B cell (primary cell): ENCODE measurements around the gene TECTA. TPM values are rescaled to one million over a fixed set of nuclear protein-coding genes. Genes with fewer than 3 reads are reported as not detected.
"Not testable (repeated sequence)": the region's sequence is repeated elsewhere in the genome, so short reads cannot be mapped to it uniquely, and the experiment has no call there.

ENCODE experiments used
- ATAC-seq: fragments of 200-7000 bp; cut with Tn5 transposase; one replicate; pipeline ENCODE4 v1.10.0; 2021; ENCODE audit warnings: low read depth, mild to moderate bottlenecking, moderate number of reproducible peaks, moderate library complexity
- CTCF ChIA-PET: fragments of 350-600 bp; sonication (Branson Sonifier 250); formaldehyde crosslinking; loops from one replicate; lab custom pipeline; 2021; ENCODE audit warnings: antibody characterized with exemption, inconsistent platforms; lab: Charles Lee
- POLR2A ChIA-PET: fragments of 350-600 bp; sonication (Branson Sonifier 250); formaldehyde crosslinking; loops from one replicate; lab custom pipeline; 2021; ENCODE audit warnings: antibody characterized with exemption; lab: Charles Lee
- DNase-seq: peaks from one replicate; pipeline ENCODE4 v3.0.0; 2013
- H2AFZ ChIP-seq: 2 replicates; pipeline ENCODE4 v1.6.1; 2012; ENCODE audit warnings: mild to moderate bottlenecking, low read depth, low read length; ENCODE audit not compliant: insufficient read depth, poor library complexity, severe bottlenecking
- H3K27ac ChIP-seq, 2 donors: 1 replicate in 1 of 2; 2 replicates in 1 of 2; pipeline ENCODE4 v1.5.1; 2012 to 2013; ENCODE audit warnings: low read length in 2 of 2, mild to moderate bottlenecking in 2 of 2, moderate library complexity in 1 of 2
- H3K27me3 ChIP-seq, 4 experiments: fragments of 200-600 bp in 1 of 4; sonication (generic) in 1 of 4; replicated peaks in 1 of 4; 1 replicate in 2 of 4; 2 replicates in 2 of 4; pipeline versions ENCODE4 v1.6.1 to v1.7.0; 2013 to 2016; ENCODE audit warnings: low read length in 3 of 4, mild to moderate bottlenecking in 2 of 4, mixed read lengths in 1 of 4, moderate library complexity in 1 of 4; ENCODE audit not compliant: insufficient read depth in 4 of 4, control insufficient read depth in 3 of 4; ENCODE audit errors: control extremely low read depth in 1 of 4
- H3K36me3 ChIP-seq, 2 experiments: replicated peaks in 1 of 2; 1 replicate in 1 of 2; 2 replicates in 1 of 2; pipeline versions ENCODE4 v1.6.1 to v1.7.1; 2013; ENCODE audit warnings: low read length in 1 of 2; ENCODE audit not compliant: insufficient read depth in 2 of 2, control insufficient read depth in 1 of 2; ENCODE audit errors: control extremely low read depth in 1 of 2, extremely low read depth in 1 of 2
- H3K4me1 ChIP-seq, 2 donors: fragments of 200-600 bp in 1 of 2; sonication (generic) in 1 of 2; 1 replicate in 1 of 2; 2 replicates in 1 of 2; pipeline versions ENCODE4 v1.5.1 to v1.6.1; 2013 to 2017; ENCODE audit warnings: low read length in 2 of 2; ENCODE audit not compliant: control insufficient read depth in 2 of 2, insufficient read depth in 2 of 2
- H3K4me2 ChIP-seq: replicated peaks from 2 replicates; pipeline ENCODE3; 2012; ENCODE audit warnings: mild to moderate bottlenecking, low read depth, low read length; ENCODE audit not compliant: poor library complexity, severe bottlenecking
- H3K4me3 ChIP-seq, 5 experiments: fragments of 200-600 bp in 1 of 5; sonication (generic) in 1 of 5; 1 replicate in 3 of 5; 2 replicates in 2 of 5; pipeline versions ENCODE4 v1.5.1 to v1.7.0; 2011 to 2016; ENCODE audit warnings: low read length in 4 of 5, mild to moderate bottlenecking in 4 of 5, low read depth in 2 of 5, control low read depth in 1 of 5, moderate library complexity in 1 of 5; ENCODE audit not compliant: insufficient read depth in 1 of 5; ENCODE audit errors: control extremely low read depth in 1 of 5, extremely low read depth in 1 of 5
- H3K79me2 ChIP-seq: fragments of 200-600 bp; sonication (generic); one replicate; pipeline ENCODE4 v1.6.0; 2016; ENCODE audit warnings: low read length; ENCODE audit not compliant: control insufficient read depth, insufficient read depth
- H3K9ac ChIP-seq: fragments of 200-600 bp; sonication (generic); 2 replicates; pipeline ENCODE4 v1.6.1; 2017; ENCODE audit warnings: mild to moderate bottlenecking, low read length, moderate library complexity
- H3K9me3 ChIP-seq, 3 donors: one replicate each; pipeline versions ENCODE4 v1.6.1 to v1.7.1; 2013; ENCODE audit warnings: low read length in 2 of 3; ENCODE audit not compliant: control insufficient read depth in 2 of 3, insufficient read depth in 1 of 3; ENCODE audit errors: control extremely low read depth in 1 of 3
- H4K20me1 ChIP-seq: 2 replicates; pipeline ENCODE4 v1.6.0; 2012; ENCODE audit warnings: mild to moderate bottlenecking, low read length; ENCODE audit not compliant: insufficient read depth, control insufficient read depth, poor library complexity, severe bottlenecking
- H3K27ac Mint-ChIP-seq: one replicate; pipeline ENCODE4 v1.8.0; 2021; ENCODE audit warnings: mixed read lengths
- H3K27me3 Mint-ChIP-seq: one replicate; pipeline ENCODE4 v1.8.0; 2021; ENCODE audit warnings: mixed read lengths
- H3K4me1 Mint-ChIP-seq: one replicate; pipeline ENCODE4 v1.8.0; 2021; ENCODE audit warnings: mixed read lengths
- H3K4me3 Mint-ChIP-seq: one replicate; pipeline ENCODE4 v1.8.0; 2021; ENCODE audit warnings: mixed read lengths
- H3K9me3 Mint-ChIP-seq: one replicate; pipeline ENCODE4 v1.8.0; 2022; ENCODE audit warnings: mixed read lengths; ENCODE audit not compliant: insufficient read depth
- EZH2 ChIP-seq: IDR thresholded peaks from 2 replicates; pipeline ENCODE4 v1.6.1; 2012; ENCODE audit warnings: borderline replicate concordance, low read depth, mild to moderate bottlenecking, moderate library complexity, low read length; ENCODE audit not compliant: insufficient read depth, poor library complexity, severe bottlenecking
- WGBS: methylation state at CpG from one replicate; pipeline ENCODE4 v1.1.5; 2013; ENCODE audit warnings: missing lambda C conversion rate; ENCODE audit not compliant: insufficient coverage; 5-methylcytosine and 5-hydroxymethylcytosine counted together
- intact Hi-C: fragments of 100-400 bp; cut with micrococcal nuclease; formaldehyde crosslinking; loops from one replicate; pipeline ENCODE4 v1.10.0; 2022
- polyA plus RNA-seq: library from polyadenylated mRNA; depleted of rRNA; stranded (reverse); fragments of >200 nt; gene quantifications from 2 replicates; pipeline ENCODE4 v1.2.3, GENCODE V29; 2012
- total RNA-seq, 2 donors: library from RNA; stranded (reverse); fragments of 120-200 nt in 1 of 2; gene quantifications; 1 replicate in 1 of 2; 2 replicates in 1 of 2; pipeline versions ENCODE4 v1.2.3 to v1.2.4, GENCODE V29; 2013 to 2022
- TF ChIP-seq, protein P1 (sequence below): fragments of 200-600 bp; IDR thresholded peaks from one replicate; pipeline ENCODE4 v1.8.0; 2022; ENCODE audit warnings: antibody characterized with exemption, mild to moderate bottlenecking

The TECTA gene
- total and polyA plus RNA-seq, 2 donors (not counting 1 experiment from before 2014, with no cell fraction given) = 0.47 to 0.51 TPM

DNA sequence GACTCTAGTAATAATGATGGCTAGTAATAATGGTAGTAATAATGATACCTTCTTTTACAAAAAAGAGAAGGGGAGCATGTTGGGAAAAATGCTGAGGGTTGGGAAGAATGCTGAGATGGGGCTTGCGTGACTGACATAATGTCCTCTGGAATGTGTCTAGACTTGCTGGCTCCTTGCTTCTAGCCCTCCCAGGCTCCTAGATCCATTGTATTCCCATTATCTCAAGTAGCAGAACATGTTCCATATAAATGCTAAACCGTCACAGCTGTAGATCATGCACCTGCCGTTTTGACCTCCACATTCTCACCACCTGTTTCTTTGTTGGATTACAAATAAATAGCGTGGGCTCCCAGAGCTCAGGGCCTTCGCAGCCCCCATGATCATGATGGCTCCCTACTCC is 139.0 kb downstream of the TECTA start:
- H3K9me3 ChIP-seq, H3K4me3 ChIP-seq, H3K27ac Mint-ChIP-seq, H3K9me3 Mint-ChIP-seq, POLR2A ChIA-PET, DNase-seq, H3K79me2 ChIP-seq, H3K27me3 ChIP-seq, H3K27ac ChIP-seq, ATAC-seq, intact Hi-C loops, H3K27me3 Mint-ChIP-seq, H2AFZ ChIP-seq, H3K36me3 ChIP-seq, H3K9ac ChIP-seq, H4K20me1 ChIP-seq, H3K4me2 ChIP-seq, H3K4me3 Mint-ChIP-seq: not testable (repeated sequence)
- H3K4me1 Mint-ChIP-seq = peaks cover 24% of the 10 kb centered on the region
- peaks cover 7 to 24% of the 10 kb centered on the region in 2 donors for H3K4me1 ChIP-seq
- 95% methylated on average over 4 of the region's 5 CpGs for WGBS
- CTCF ChIA-PET = interaction anchor here (2.4 kb wide), 1 partner anchor 13 kb away, joined by 5 read pairs; no protein-coding TSS in a partner anchor

DNA sequence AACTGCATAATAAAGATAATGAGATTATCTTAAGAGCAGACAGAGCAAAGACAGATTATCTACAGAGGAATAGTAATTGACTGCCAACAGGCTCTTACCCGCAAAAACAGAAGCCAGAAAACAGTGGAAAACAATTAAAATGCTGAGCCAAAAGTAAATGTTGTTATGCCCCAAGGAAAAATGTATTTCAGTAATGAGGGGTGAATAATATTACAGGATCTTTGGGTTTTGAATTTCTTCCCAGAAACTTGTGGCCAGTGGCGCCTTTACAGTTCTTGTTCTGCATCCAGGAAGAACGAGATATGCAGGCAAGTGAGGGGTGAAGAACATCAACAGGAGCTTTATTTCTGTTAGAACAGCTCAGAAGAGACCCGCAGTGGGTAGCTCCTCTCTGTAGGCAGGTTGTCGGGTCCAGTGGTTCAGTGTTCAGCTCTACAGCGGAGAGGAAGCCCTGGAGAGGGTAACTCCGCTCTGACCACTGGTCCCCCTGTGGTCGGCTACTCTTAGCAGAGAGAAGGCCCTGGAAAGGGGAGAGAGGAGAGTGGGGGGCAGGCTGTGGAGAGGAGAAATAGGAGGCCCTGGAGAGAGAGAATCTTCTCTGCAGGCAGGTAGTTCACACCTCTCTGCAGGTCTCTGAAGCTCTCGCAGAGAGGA is 139.7 kb downstream of the TECTA start:
- H3K4me1 ChIP-seq = peaks cover 7 to 24% of the 10 kb centered on the region in 2 donors
- DNase-seq (no peak), ATAC-seq (no peak)
- peaks cover 24% of the 10 kb centered on the region for H3K4me1 Mint-ChIP-seq
- H3K79me2 ChIP-seq = no peaks in the 10 kb centered on the region
- no peaks in the 10 kb centered on the region for H3K9me3 ChIP-seq
- H3K27ac Mint-ChIP-seq = no peak overlapping the region
- H3K4me3 Mint-ChIP-seq = no peak overlapping the region
- intact Hi-C loops = no loop called here
- no peak overlapping the region for H2AFZ ChIP-seq
- WGBS = 92% methylated on average over 8 of the region's 9 CpGs
- POLR2A ChIA-PET = no interaction called here
- H3K27ac ChIP-seq = no peak overlapping the region
- CTCF ChIA-PET = interaction anchor here (1.5 to 2.4 kb wide), 2 partner anchors 9 to 12 kb away, joined by 4 to 5 read pairs; no protein-coding TSS in a partner anchor
- TF ChIP-seq EZH2 = no peak
- TF ChIP-seq, protein P1, sequence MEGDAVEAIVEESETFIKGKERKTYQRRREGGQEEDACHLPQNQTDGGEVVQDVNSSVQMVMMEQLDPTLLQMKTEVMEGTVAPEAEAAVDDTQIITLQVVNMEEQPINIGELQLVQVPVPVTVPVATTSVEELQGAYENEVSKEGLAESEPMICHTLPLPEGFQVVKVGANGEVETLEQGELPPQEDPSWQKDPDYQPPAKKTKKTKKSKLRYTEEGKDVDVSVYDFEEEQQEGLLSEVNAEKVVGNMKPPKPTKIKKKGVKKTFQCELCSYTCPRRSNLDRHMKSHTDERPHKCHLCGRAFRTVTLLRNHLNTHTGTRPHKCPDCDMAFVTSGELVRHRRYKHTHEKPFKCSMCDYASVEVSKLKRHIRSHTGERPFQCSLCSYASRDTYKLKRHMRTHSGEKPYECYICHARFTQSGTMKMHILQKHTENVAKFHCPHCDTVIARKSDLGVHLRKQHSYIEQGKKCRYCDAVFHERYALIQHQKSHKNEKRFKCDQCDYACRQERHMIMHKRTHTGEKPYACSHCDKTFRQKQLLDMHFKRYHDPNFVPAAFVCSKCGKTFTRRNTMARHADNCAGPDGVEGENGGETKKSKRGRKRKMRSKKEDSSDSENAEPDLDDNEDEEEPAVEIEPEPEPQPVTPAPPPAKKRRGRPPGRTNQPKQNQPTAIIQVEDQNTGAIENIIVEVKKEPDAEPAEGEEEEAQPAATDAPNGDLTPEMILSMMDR = no peak
- H4K20me1 ChIP-seq = no peaks in the 10 kb centered on the region
- H3K9me3 Mint-ChIP-seq = no peaks in the 10 kb centered on the region
- H3K4me2 ChIP-seq = no peak overlapping the region
- no peaks in the 10 kb centered on the region for H3K27me3 ChIP-seq
- H3K9ac ChIP-seq = no peak overlapping the region
- no peaks in the 10 kb centered on the region for H3K36me3 ChIP-seq
- no peaks in the 10 kb centered on the region for H3K27me3 Mint-ChIP-seq
- H3K4me3 ChIP-seq = no peak overlapping the region

Other genes starting within 250 kb of the TECTA start
- gene TBCEL, start 77.1 kb upstream of the TECTA start, total RNA-seq = 20.2 and 22.8 TPM in 2 replicates
- 3.5 and 6.2 TPM in 2 replicates for gene TBCEL, start 77.1 kb upstream of the TECTA start, polyA plus RNA-seq
- 54.3 and 54.8 TPM in 2 replicates for gene SC5D, start 191.5 kb downstream of the TECTA start, total RNA-seq
- gene SC5D, start 191.5 kb downstream of the TECTA start, polyA plus RNA-seq = 15.2 and 26.2 TPM in 2 replicates